Measurements from ENCODE around the gene WNT5B. TPM values are rescaled to one million over a fixed set of nuclear protein-coding genes. Genes with fewer than 3 reads are reported as not detected.

WNT5B gene
- total and polyA plus RNA-seq, 8 donors: 0.72 to 2.8 (median 0.86) TPM

DNA sequence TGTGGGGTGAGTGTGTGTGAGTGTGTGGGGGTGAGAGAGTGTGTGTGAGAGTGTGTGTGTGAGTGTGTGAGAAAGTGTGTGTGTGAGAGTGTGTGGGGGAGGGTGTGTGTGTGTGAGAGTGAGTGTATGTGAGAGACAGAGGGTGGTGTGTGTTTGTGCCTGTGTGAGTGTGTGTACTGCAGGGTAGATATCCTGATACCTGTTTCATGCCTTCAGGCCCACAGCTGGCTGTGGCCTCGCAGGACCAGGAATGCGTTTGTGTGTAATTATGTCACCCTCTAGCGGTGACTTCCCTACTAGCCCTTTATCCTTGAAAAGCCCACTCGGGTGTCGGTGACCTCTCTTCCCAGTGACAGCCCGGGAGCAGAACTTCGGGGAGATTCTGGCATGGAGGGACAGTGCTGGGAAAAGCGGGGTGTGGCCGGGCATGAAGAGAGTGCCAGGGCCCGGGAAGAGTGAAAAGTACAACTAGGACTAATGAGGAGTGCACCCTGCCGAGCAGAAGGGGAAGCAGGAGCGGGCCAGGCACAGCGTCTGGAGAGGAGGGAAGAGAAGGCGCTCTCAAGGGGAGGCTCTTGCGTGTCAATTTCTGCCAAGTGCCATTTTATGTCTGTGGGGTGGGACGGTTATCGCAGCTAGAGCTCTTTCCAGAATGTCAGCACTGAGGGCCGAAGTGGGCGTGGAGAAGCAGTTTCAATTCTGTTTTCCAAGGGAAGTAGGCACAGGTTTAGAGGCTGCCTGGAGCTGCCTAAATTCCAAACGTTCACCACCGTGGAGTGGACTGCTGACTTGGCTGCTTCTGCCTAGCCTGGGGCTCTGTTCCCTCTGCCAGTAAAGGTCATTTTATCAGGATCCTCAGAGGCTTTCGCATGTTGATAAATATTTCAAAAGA is 23.7 kb upstream of the WNT5B start:
- H3K9me3 ChIP-seq: no peaks in the 10 kb centered on the region
- H3K36me3 ChIP-seq: no peaks in the 10 kb centered on the region
- TF ChIP-seq, protein P1, sequence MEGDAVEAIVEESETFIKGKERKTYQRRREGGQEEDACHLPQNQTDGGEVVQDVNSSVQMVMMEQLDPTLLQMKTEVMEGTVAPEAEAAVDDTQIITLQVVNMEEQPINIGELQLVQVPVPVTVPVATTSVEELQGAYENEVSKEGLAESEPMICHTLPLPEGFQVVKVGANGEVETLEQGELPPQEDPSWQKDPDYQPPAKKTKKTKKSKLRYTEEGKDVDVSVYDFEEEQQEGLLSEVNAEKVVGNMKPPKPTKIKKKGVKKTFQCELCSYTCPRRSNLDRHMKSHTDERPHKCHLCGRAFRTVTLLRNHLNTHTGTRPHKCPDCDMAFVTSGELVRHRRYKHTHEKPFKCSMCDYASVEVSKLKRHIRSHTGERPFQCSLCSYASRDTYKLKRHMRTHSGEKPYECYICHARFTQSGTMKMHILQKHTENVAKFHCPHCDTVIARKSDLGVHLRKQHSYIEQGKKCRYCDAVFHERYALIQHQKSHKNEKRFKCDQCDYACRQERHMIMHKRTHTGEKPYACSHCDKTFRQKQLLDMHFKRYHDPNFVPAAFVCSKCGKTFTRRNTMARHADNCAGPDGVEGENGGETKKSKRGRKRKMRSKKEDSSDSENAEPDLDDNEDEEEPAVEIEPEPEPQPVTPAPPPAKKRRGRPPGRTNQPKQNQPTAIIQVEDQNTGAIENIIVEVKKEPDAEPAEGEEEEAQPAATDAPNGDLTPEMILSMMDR (IDR thresholded peaks at IDR 0.05): peak; percentile 47 to 63 (median 63)
- DNase-seq: peak; percentile 67 to 80 (median 76)
- peaks cover 23 to 32% (median 26%) of the 10 kb centered on the region in 3 donors for H3K4me1 ChIP-seq
- intact Hi-C loops (cut with DNase I): no loop called here
- H3K27me3 ChIP-seq: no peaks in the 10 kb centered on the region
- ATAC-seq: peak; percentile 79 to 89 (median 84)
- peak overlapping the region; percentile 53 to 96 (median 83) for H3K27ac ChIP-seq
- FAIRE-seq: no peak
- peak overlapping the region in 3 of 4 donors; percentile 19 to 49 (median 33) for H3K4me3 ChIP-seq
- WGBS, 2 donors: 0 to 1% methylated on average over 22 of the region's 22 CpGs

DNA sequence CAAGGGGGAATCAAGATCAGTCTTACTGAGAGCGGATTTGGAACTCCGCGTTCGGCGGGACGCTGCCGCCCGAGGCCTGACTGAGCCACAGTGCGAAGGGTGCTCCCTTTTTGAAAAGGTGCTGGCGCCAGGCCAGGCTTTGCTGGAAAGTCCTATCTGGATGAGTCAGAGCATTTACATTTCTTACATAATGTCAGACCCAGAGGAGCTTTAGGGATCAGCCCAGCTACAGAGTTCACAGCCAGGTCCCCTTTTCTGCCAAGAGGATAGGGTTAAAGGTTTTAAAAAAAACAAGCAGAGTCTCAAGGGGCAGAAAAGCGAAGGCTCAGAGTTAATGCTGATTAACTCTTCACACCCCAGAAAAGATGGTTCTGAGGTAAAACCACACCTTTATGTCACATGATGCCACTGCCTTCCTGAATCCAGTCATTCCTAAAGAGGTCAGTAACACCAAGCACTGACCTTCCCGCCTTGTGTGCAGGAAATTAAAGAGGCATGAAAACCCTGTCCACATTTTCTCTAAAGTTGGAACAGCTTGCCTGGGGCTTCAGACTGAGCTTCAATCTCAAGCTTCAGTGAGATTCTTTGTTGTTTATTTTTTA is 22.9 kb upstream of the WNT5B start:
- peak overlapping the region; percentile 53 to 96 (median 83) for H3K27ac ChIP-seq
- no peaks in the 10 kb centered on the region for H3K9me3 ChIP-seq
- intact Hi-C loops (cut with DNase I): no loop called here
- ATAC-seq: peak; percentile 66 to 84 (median 76)
- 3 to 4% methylated on average over 12 of the region's 12 CpGs for WGBS, 2 donors
- TF ChIP-seq, protein P1 (IDR thresholded peaks at IDR 0.05): no peak
- peaks cover 28 to 32% (median 29%) of the 10 kb centered on the region in 3 donors for H3K4me1 ChIP-seq
- H3K27me3 ChIP-seq: no peaks in the 10 kb centered on the region
- no peaks in the 10 kb centered on the region for H3K36me3 ChIP-seq
- DNase-seq: peak; percentile 85 to 98 (median 92)
- no peak for FAIRE-seq
- H3K4me3 ChIP-seq: peak overlapping the region in 3 of 4 donors; percentile 19 to 49 (median 33)

DNA sequence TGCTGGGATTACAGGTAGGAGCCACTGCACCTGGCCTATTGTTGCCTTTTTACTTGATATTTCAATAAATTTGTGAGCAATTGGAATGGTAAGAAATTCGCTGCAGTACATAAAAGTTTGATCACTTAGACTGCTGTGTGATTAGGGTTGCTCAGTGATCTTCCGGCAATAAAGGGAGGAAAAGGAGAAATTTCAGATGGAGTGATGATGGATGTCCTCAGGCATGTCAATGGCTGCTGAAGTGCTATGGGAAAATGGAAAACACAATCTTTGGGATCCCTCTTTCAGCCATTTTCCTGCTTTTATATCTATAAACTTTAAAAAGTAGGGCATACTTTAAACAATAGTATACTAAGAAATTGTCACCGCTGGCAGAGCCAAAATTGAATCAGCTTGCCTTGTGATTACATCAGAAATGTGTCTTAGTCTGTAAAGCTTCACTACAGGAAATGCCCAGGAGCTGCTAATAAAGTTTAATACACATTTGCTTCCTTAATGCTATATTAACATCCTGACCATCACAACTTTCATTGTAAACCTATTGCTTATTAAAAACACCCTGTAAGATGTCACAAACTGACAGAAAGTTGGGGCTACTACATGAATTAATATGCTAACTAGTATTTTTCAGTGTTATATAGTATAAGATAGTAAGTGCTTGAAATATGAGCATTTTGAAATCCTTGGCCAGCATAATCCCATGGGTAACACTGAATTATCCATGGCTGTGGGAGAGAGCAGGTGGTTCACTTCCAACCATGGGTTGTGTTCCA is 20.9 kb upstream of the WNT5B start:
- 87 to 92% methylated on average over 3 of the region's 3 CpGs for WGBS, 2 donors
- intact Hi-C loops (cut with DNase I): no loop called here
- Histone ChIP-seq H3K9me3 (no peaks in the 10 kb centered on the region), H3K27ac (peak overlapping the region in 2 of 4 donors; percentile 34 to 62), H3K4me3 (no peak overlapping the region), H3K27me3 (no peaks in the 10 kb centered on the region), H3K36me3 (no peaks in the 10 kb centered on the region), H3K4me1 (peaks cover 28 to 35% (median 29%) of the 10 kb centered on the region in 3 donors)
- TF ChIP-seq, protein P1 (IDR thresholded peaks at IDR 0.05): no peak
- DNase-seq: no peak
- FAIRE-seq: no peak
- ATAC-seq: no peak

DNA sequence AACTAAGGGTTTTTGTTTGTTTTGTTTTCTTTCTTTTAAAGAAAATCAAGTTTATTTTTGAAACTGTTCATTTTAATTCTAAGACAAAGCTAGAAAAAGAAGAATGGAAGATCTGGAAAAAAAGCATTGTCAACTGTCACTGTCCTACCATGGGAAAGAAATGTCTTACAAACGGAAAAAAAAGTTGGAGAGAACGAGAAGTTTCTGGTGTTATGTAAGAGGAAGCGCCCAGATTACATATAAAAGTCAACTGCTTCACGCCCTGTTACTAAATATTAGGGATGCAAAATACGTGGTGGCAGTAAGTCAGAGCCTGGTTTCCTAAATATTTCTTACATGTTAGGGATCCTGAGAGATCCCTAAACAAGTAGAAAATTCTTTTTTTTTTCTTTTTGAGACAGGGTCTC is 20.3 kb upstream of the WNT5B start:
- ATAC-seq (no peak), DNase-seq (no peak), FAIRE-seq (no peak)
- TF ChIP-seq, protein P1 (IDR thresholded peaks at IDR 0.05): no peak
- WGBS, 2 donors: 30 to 35% methylated on average over 5 of the region's 5 CpGs
- H3K4me1 ChIP-seq: peaks cover 28 to 35% (median 29%) of the 10 kb centered on the region in 3 donors
- no peaks in the 10 kb centered on the region for H3K27me3 ChIP-seq
- no peak overlapping the region for H3K4me3 ChIP-seq
- H3K9me3 ChIP-seq: no peaks in the 10 kb centered on the region
- H3K27ac ChIP-seq: peak overlapping the region in 3 of 4 donors; percentile 34 to 62 (median 36)
- intact Hi-C loops (cut with DNase I): no loop called here
- no peaks in the 10 kb centered on the region for H3K36me3 ChIP-seq
